Measurements from ENCODE around the gene CADM2.

- TF ChIP-seq CTCF (IDR thresholded peaks at IDR 0.05) (no peak), POLR2A (IDR thresholded peaks at IDR 0.05) (no peak)
Measured at GRCh38 chr3:85210540-85210939, 251.8 kb downstream of the CADM2 start.
